Glutamatergic neuron (in vitro differentiated cells): ENCODE results near the gene CENPN. TPM values are rescaled to one million over a fixed set of nuclear protein-coding genes. Genes with fewer than 3 reads are reported as not detected.
A peak's percentile ranks its signal among the peaks of the same experiment; 100 is the strongest.

Source experiments
- DNase-seq: peaks from one replicate; pipeline ENCODE4 v3.0.0; 2022
- H3K27ac Mint-ChIP-seq: one replicate; pipeline ENCODE4 v1.8.0; 2020; ENCODE audit warnings: mild to moderate bottlenecking, mixed read lengths, inconsistent platforms; ENCODE audit not compliant: unreplicated experiment
- H3K27me3 Mint-ChIP-seq: one replicate; pipeline ENCODE4 v1.8.0; 2020; ENCODE audit warnings: mild to moderate bottlenecking, moderate library complexity, mixed read lengths, inconsistent platforms; ENCODE audit not compliant: unreplicated experiment
- H3K36me3 Mint-ChIP-seq: one replicate; pipeline ENCODE4 v1.8.0; 2020; ENCODE audit warnings: mild to moderate bottlenecking, mixed read lengths, inconsistent platforms; ENCODE audit not compliant: unreplicated experiment
- H3K4me1 Mint-ChIP-seq: one replicate; pipeline ENCODE4 v1.8.0; 2020; ENCODE audit warnings: mild to moderate bottlenecking, low read depth, mixed read lengths, inconsistent platforms; ENCODE audit not compliant: unreplicated experiment
- H3K4me3 Mint-ChIP-seq: one replicate; pipeline ENCODE4 v1.8.0; 2020; ENCODE audit warnings: mild to moderate bottlenecking, mixed read lengths, inconsistent platforms; ENCODE audit not compliant: unreplicated experiment
- H3K9me3 Mint-ChIP-seq: one replicate; pipeline ENCODE4 v1.8.0; 2020; ENCODE audit warnings: mild to moderate bottlenecking, moderate library complexity, mixed read lengths, inconsistent platforms; ENCODE audit not compliant: unreplicated experiment
- total RNA-seq: library from RNA; stranded (reverse); fragmentation: NEBNext Ultra II Directional; extraction: Animal tissue kit (Norgen Biotek cat#: 25700); gene quantifications from one replicate; pipeline ENCODE4 v1.2.1, GENCODE V29; 2021; ENCODE audit not compliant: unreplicated experiment
- TF ChIP-seq, protein P1 (sequence below): fragments of 200-600 bp; sonication (generic); IDR thresholded peaks from one replicate; pipeline ENCODE4 v1.5.0; 2021; ENCODE audit not compliant: partially characterized antibody, unreplicated experiment

CENPN gene
- total RNA-seq, 1 donor from 2014 or later, result 9.2 TPM

- DNase-seq, result no peak
- Mint-ChIP-seq H3K36me3 (no peaks in the 10 kb centered on the region), H3K4me3 (no peak overlapping the region), H3K27ac (no peak overlapping the region), H3K27me3 (peaks cover 4% of the 10 kb centered on the region), H3K4me1 (peaks cover 28% of the 10 kb centered on the region), H3K9me3 (peaks cover 6% of the 10 kb centered on the region)
- TF ChIP-seq, protein P1, sequence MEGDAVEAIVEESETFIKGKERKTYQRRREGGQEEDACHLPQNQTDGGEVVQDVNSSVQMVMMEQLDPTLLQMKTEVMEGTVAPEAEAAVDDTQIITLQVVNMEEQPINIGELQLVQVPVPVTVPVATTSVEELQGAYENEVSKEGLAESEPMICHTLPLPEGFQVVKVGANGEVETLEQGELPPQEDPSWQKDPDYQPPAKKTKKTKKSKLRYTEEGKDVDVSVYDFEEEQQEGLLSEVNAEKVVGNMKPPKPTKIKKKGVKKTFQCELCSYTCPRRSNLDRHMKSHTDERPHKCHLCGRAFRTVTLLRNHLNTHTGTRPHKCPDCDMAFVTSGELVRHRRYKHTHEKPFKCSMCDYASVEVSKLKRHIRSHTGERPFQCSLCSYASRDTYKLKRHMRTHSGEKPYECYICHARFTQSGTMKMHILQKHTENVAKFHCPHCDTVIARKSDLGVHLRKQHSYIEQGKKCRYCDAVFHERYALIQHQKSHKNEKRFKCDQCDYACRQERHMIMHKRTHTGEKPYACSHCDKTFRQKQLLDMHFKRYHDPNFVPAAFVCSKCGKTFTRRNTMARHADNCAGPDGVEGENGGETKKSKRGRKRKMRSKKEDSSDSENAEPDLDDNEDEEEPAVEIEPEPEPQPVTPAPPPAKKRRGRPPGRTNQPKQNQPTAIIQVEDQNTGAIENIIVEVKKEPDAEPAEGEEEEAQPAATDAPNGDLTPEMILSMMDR, result no peak
These were observed 16.0 kb upstream of the CENPN start for GRCh38 chr16:80990978-80991377.

- Mint-ChIP-seq H3K27me3 (peaks cover 4% of the 10 kb centered on the region), H3K36me3 (no peaks in the 10 kb centered on the region), H3K27ac (peak overlapping the region; percentile 50), H3K4me3 (no peak overlapping the region), H3K9me3 (peaks cover 6% of the 10 kb centered on the region), H3K4me1 (peaks cover 36% of the 10 kb centered on the region)
- DNase-seq, result no peak
- TF ChIP-seq, protein P1, result no peak
These were observed 15.1 kb upstream of the CENPN start for GRCh38 chr16:80991792-80992430.

- H3K27ac Mint-ChIP-seq, result peak overlapping the region; percentile 93
- H3K9me3 Mint-ChIP-seq, result peaks cover 6% of the 10 kb centered on the region
- H3K36me3 Mint-ChIP-seq, result no peaks in the 10 kb centered on the region
- H3K4me3 Mint-ChIP-seq, result peak overlapping the region; percentile 47
- H3K27me3 Mint-ChIP-seq, result peaks cover 4% of the 10 kb centered on the region
- DNase-seq, result no peak
- peaks cover 35% of the 10 kb centered on the region for H3K4me1 Mint-ChIP-seq
- TF ChIP-seq, protein P1, result no peak
These were observed 14.2 kb upstream of the CENPN start for GRCh38 chr16:80992676-80993293.

- peak overlapping the region; percentile 47 for H3K4me3 Mint-ChIP-seq
- H3K36me3 Mint-ChIP-seq, result no peaks in the 10 kb centered on the region
- peak overlapping the region; percentile 93 for H3K27ac Mint-ChIP-seq
- peaks cover 4% of the 10 kb centered on the region for H3K27me3 Mint-ChIP-seq
- no peak for DNase-seq
- peaks cover 6% of the 10 kb centered on the region for H3K9me3 Mint-ChIP-seq
- peaks cover 34% of the 10 kb centered on the region for H3K4me1 Mint-ChIP-seq
- TF ChIP-seq, protein P1, result no peak
These were observed 13.7 kb upstream of the CENPN start for GRCh38 chr16:80993307-80993706.

GRCh38 chr16:80993834-80994233, 13.2 kb upstream of the CENPN start:
- Mint-ChIP-seq H3K9me3 (peaks cover 6% of the 10 kb centered on the region), H3K4me3 (peak overlapping the region; percentile 47), H3K27me3 (peaks cover 4% of the 10 kb centered on the region), H3K4me1 (peaks cover 34% of the 10 kb centered on the region), H3K27ac (peak overlapping the region; percentile 93), H3K36me3 (peaks cover 3% of the 10 kb centered on the region)
- no peak for DNase-seq
- TF ChIP-seq, protein P1, result no peak
